ENCODE results near the gene ADAMTSL3.

ADAMTSL3 gene

DNA sequence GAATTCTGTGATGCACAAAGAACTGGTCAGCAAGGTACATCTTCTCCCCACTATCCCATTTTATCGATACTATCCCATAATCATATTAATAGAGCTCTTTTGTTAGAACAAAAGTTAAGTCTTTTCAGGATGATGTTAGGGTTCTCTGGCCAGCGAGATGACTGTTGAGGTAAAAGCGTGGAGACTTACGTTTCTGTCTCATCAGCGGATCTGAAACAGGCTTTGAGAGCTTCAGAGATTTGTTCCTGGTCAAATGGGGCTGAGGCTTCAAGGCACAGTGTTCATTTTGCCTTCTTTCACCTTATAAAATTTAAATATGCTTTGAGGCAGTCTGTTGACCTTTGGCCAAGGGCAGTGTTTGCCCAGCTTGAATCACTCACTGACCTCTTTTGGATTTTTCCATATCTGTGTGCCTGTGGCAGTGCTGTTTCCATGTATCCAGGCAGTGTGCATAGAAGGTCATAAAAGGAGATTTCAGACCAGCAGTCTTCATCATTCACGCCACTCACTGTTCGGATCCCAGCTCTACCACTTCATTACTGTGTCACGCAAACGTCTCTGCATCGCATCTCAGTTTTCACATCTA, 3.1 kb downstream of the ADAMTSL3 start:
- TF ChIP-seq TAF1 (IDR thresholded peaks at IDR 0.05; ENCODE audit: low read depth): no peak
- TF ChIP-seq ZBTB7A (IDR thresholded peaks at IDR 0.05; ENCODE audit: low read depth): no peak
- no peak for TF ChIP-seq EP300 (IDR thresholded peaks at IDR 0.05; ENCODE audit: borderline replicate concordance)
- TF ChIP-seq CREB1 (IDR thresholded peaks at IDR 0.05; ENCODE audit: low read depth): no peak
- no peak for TF ChIP-seq RAD21 (IDR thresholded peaks at IDR 0.05; ENCODE audit: low read depth)
- TF ChIP-seq CEBPB (IDR thresholded peaks at IDR 0.05): no peak

DNA sequence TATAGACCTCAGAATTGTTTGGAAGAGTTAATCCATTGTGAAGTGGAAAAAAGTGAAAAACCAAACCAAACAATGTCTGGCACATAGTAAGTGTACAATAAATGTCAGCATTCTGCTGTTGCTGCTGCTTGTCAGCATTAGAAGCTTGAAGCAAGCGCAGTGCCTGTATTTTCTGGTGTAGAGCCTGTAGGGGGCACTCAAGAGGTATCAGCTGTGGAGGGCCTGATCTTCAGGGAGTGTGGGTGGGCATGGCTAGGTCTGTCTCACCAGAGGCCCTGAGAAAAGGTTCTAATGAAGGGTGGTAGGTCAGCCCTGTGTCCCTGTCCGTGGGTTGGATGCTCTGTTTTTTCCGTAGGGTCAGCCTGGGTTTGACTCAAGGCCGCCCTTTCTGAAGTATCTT, 3.6 kb downstream of the ADAMTSL3 start:
- TF ChIP-seq RAD21 (IDR thresholded peaks at IDR 0.05; ENCODE audit: low read depth) (peak; percentile 50), YY1 (IDR thresholded peaks at IDR 0.05; ENCODE audit: low read depth) (no peak)

DNA sequence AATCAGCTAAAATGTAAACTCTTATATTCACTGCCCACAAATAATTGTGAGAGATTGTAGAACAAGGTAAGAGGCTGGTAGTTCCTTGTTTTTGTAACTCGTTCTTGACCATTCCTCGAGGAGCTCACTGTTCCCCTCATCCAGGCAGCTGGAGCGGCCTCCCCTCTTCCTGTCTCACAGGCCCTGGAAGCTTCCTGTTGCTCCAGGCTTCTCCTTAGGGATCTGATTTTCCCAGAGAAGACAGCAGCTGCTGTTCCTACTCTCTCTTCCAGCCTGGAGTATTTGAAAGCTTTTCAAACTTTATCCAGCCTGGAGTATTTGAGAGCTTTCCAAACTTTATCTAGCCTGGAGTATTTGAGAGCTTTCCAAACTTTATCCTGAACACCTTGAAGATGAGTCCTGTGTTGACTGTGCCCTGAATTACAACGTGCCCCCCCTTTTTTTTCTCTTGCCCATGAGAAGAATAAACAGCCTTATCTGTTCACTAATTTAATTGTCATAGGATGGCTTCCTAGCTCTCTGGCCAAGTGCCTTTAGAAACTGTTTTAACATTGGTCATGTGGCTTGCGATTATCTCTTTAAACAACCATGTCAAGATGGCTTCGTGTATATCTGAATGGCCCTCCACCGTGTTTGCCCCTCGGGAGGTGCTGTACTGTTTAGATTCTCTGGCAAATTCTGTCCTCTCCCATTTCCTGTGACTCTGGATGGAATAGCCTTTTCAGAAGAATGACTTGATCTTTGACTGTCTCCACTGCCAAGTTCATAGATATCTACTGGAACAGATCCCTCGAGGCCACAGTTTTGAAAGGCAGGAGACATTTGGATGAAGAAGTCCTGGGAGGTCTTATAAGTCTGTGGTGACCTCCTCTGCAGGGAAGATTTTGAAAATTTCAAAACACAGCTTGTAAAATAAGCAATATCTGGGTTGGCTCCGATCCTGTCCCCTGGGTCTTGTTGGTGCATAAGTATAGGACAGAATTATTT, 4.8 kb downstream of the ADAMTSL3 start:
- TF ChIP-seq TAF1 (IDR thresholded peaks at IDR 0.05; ENCODE audit: low read depth): no peak
- TF ChIP-seq REST (IDR thresholded peaks at IDR 0.05; ENCODE audit: low read depth): no peak

DNA sequence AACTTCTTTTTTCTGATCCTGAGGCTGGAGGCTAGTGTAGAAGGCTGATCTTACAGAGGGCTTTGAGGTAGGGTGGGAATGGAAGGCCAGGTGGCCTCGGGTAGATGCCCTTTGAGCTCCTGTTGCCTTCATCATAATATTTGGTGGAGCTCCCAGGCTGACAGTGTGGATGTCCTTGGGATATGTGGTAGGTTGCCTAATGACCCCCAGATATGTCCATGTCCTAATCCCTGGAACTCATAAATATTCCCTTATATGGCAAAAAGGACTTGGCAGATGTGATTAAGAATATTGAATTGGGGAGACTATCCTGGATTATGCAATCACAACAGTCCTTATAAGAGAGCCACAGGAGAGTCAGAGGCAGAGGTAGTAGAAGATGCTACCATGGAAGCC, 5.5 kb downstream of the ADAMTSL3 start:
- TF ChIP-seq EGR1 (IDR thresholded peaks at IDR 0.05): no peak
- TF ChIP-seq NFIC (IDR thresholded peaks at IDR 0.05): no peak
- no peak for TF ChIP-seq CREB1 (IDR thresholded peaks at IDR 0.05; ENCODE audit: low read depth)
- TF ChIP-seq, protein P1, sequence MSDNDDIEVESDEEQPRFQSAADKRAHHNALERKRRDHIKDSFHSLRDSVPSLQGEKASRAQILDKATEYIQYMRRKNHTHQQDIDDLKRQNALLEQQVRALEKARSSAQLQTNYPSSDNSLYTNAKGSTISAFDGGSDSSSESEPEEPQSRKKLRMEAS (IDR thresholded peaks at IDR 0.05): no peak
- TF ChIP-seq ZBTB7A (IDR thresholded peaks at IDR 0.05; ENCODE audit: low read depth): no peak

DNA sequence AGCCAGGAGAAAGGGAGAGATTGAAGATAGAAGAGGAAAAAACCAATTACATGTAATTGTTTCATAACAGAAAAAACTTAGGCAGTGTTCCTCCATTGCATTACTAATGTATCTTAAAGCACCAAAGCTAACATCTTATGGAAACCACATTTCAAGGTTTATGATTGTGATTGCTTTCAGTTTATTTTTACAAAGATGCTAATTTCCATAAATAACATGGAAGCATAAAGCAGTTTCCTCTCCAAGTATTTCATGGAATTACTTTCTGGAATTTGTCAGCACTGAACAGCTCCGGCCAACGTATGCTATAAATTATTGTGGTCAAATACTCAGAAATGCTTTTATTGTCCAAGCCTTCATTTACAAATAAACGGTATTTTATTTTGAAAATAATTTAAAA, 11.6 kb downstream of the ADAMTSL3 start:
- no peak for TF ChIP-seq EP300 (IDR thresholded peaks at IDR 0.05; ENCODE audit: borderline replicate concordance)
- no peak for TF ChIP-seq CREB1 (IDR thresholded peaks at IDR 0.05; ENCODE audit: low read depth)
- no peak for TF ChIP-seq CEBPB (IDR thresholded peaks at IDR 0.05)
- no peak for TF ChIP-seq TCF12 (IDR thresholded peaks at IDR 0.05; ENCODE audit: low read depth)
- TF ChIP-seq NFIC (IDR thresholded peaks at IDR 0.05): no peak
- TF ChIP-seq REST (IDR thresholded peaks at IDR 0.05; ENCODE audit: low read depth): no peak
- TF ChIP-seq RAD21 (IDR thresholded peaks at IDR 0.05; ENCODE audit: low read depth): no peak
- TF ChIP-seq YY1 (IDR thresholded peaks at IDR 0.05; ENCODE audit: low read depth): no peak
- no peak for TF ChIP-seq USF1 (IDR thresholded peaks at IDR 0.05)

- TF ChIP-seq CEBPB (IDR thresholded peaks at IDR 0.05) (no peak), NFIC (IDR thresholded peaks at IDR 0.05) (no peak), EP300 (IDR thresholded peaks at IDR 0.05; ENCODE audit: borderline replicate concordance) (no peak), TAF1 (IDR thresholded peaks at IDR 0.05; ENCODE audit: low read depth) (no peak), FOXM1 (IDR thresholded peaks at IDR 0.05; ENCODE audit: borderline replicate concordance, low read depth) (no peak), CREB1 (IDR thresholded peaks at IDR 0.05; ENCODE audit: low read depth) (no peak), YY1 (IDR thresholded peaks at IDR 0.05; ENCODE audit: low read depth) (no peak), RAD21 (IDR thresholded peaks at IDR 0.05; ENCODE audit: low read depth) (no peak), USF1 (IDR thresholded peaks at IDR 0.05) (no peak), ZBTB7A (IDR thresholded peaks at IDR 0.05; ENCODE audit: low read depth) (no peak), REST (IDR thresholded peaks at IDR 0.05; ENCODE audit: low read depth) (no peak), TEAD4 (IDR thresholded peaks at IDR 0.05) (no peak), EGR1 (IDR thresholded peaks at IDR 0.05) (no peak), TCF12 (IDR thresholded peaks at IDR 0.05; ENCODE audit: low read depth) (no peak)
- TF ChIP-seq, protein P1 (IDR thresholded peaks at IDR 0.05): no peak
These were observed 16.8 kb downstream of the ADAMTSL3 start for GRCh38 chr15:83670672-83671229.
